Stimulated activated naive CD8-positive, alpha-beta T cell treated with anti-CD3 and anti-CD28 coated beads, Interleukin-15, Interleukin-2, amounts not matched to agents 100 U/mL and 50 U/mL, for 24 hours (primary cell): ENCODE measurements around the gene ATF4.
"Not testable (repeated sequence)": the region's sequence is repeated elsewhere in the genome, so short reads cannot be mapped to it uniquely, and the experiment has no call there.

Source experiments
- ATAC-seq: fragments of 150-1000 bp; cut with Tn5 transposase; one replicate; pipeline ENCODE4 v1.10.0; 2021
- DNase-seq: peaks from one replicate; pipeline ENCODE4 v3.0.0; 2021

ATF4 gene

DNA sequence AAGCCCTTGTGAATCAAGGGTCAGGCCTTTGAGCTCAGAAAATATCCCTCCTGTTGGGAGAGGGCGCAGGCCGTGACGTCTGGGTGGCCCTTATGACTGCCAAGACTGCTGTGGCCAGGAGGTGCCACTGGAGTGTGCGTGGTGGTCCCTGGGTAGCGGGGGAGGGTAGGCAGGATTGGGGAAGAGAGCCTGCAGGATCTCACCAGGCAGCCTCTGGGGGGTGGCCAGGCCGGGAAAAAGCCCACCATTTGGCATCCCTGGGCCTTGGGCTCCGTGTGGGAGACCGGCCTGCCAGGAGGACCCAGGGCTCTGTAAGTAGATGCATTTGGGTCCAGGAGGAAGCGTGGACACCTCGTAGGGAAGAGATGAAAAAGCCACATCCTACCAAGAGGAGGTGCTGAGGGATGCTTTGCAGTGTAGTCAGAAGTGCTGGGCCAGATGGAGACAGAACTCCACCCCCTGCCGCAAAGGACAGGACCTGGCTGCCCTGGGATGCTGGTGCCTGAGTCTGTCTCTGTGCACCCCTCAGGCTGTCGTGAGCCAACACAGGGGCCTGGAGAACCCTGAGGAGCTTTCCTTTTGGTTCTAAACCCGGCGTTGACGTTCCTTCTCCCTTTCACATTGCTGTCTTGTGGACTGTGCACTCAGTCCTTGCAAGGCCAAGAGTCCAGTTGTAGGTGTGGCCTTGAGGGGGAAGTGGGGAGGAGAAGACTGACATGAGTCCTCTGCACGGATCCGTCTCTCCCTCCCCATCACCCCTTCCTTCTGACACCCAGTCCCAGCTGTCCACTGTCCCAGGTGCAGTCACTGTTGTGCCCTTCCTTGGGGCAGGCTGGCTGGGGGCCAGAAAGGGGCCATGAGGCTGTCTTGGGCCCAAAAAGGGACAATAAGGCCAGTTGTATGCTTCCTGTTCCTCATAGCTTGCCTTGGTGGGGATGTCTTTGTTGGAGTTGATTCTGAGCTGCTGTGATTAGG, 31.0 kb upstream of the ATF4 start:
- DNase-seq = no peak
- ATAC-seq = no peak

DNA sequence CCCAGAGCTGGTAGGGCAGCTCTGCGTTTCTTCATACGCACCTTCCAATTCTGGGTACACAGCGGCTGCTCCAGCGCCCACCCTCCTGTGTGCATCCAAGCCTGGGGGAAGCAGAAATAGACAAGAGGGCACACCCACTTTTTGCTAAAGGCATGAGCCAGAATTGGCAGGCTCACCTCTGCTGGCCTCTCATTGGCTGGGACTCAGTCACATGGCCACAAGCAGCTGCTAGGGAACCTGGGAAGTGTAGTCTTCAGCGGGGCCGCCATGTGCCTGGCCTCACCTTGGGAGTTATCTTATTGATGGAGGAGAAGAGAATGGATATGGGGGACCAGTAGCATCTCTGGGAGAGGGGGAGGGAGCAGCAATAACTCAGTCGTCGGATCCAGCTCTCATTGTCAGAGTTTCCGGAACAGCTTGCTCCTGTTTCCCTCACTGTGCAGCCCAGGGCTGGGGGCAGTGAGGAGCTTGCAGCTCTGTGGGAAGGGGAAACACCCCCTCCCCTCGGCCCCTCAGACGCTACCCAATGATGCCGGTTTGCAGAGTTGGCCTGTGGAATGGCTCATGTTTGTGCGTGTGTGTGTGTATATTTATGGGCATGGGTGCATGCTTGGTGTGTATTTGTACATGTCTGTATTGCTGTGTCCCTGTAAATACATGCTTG, 30.1 kb upstream of the ATF4 start:
- peak; percentile 78 for DNase-seq

DNA sequence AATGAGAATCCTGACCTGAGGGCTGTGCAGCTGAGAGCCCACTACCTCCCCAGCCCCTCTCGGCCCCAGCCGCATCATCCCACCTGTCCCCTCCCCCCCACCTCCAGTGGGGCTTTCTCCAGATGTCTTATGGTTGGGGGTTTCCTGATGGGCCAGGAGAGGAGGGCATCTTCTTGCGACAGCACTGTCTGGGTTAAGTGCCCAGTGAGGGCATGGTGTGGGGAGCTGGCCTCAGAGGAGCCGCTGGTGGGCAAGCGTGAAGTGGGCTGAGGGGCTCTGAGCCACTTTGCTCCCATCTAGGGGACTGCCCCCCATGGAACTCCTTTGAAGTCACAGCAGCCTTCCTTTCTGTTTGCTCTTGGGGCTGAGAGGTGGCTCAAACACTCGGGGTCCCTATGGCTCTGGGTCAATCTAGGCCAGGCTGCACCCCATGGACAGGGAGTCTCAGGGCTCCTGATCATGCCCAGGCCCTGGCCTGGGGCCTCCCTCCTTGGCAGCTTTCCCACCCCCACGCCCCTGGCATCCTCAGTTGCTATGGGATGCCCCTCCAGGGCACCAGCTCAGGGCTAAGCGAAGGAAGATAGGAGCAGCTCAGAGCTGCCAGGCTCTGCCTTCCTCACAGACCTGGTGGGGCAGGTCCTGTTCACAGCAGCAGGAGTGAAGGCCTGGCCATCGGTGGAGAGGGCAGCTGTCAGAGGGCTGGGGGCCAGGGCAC, 29.2 kb upstream of the ATF4 start:
- DNase-seq = no peak
- no peak for ATAC-seq

More for the DNA sequence above, 30.1 kb upstream of the ATF4 start:
- ATAC-seq = peak; percentile 98

DNA sequence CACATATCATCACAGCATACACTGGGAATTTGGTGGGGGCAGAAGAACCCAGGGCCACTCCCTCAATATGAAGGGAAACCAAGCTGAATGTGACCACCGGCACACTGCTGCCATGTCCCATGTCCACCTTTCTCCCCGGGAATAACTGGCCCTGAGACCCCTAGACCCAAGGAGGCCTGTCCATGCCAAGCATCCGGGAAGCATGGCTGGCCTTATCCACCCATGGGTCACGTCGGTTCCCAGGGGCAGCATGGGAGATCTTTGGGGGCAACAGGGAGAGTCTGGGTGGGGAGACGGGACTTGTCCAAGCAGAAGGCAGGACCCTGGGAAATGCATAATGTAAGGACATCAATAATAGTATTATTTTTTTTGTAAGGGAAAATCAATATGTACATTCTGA, 28.7 kb upstream of the ATF4 start:
- DNase-seq (no peak), ATAC-seq (no peak)

DNA sequence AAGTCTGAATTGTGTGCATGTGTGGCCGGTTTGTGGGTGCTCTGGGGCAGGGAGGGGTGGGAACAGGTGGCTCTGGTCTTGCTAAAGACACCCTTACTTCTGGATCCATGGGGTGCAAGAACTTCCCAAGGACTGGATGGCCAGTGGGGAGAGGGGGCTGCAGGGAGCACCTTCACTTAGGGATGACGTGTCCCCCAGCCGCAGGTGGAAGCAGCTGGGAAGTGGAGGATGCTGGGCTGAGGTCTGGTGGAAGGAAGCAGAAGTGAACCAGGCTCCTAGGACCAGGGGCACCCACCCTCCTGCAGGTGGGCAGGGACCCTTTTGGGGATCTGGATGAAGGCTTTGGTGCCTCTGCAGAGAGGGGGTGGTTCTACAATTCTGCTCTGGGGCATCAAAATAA, 28.2 kb upstream of the ATF4 start:
- DNase-seq = no peak

DNA sequence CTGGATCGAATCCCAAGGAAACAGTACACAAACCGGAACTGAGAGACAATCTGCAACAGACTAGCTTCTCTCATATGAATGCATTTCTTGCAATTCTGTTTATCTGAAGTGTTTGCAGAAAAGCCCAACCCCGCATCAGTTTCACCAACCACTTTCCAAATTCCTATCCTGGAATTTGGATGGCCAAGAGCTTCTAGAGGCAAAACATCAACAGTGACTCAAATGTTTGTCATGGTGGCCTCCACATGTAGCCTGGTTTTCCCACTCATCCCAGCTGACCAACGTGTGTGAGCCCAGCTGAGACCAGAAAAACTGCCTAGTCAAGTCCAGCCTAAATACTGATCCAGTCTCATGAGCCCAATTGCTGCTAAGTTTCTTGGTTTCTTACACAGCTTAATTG, 26.6 kb upstream of the ATF4 start:
- DNase-seq (no peak), ATAC-seq (no peak)

More for the DNA sequence above, 28.2 kb upstream of the ATF4 start:
- no peak for ATAC-seq

DNA sequence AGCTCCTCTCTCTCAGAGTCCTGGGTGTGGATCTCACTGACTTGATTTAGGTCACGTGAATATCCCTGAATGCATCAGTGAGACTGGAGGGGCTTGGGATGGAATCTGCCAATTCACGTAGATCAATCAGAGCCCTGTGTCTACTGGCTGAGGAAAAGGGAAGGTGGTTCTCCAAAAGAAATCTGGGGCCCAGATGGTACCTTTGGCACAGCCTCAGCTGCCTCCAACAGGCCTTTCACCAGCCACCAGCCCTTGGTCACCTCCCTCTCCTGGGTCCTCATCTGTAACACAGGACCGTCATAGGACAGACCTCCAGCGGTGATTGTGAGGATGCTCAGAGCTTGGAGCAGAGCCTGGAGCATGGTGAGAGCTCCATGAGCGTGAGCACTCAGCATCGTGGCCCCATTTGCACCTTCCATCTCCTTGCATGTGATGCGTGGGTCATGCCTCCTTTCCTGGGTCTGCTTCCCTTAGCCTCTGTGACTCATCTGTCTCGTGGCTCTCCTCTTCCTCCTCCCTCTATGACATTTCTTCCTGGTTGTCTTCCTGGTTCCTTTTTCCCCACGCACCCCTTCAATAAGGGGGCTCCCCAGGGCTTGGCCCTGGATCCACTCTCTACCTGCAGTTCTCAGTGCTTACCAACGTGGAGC, 25.8 kb upstream of the ATF4 start:
- DNase-seq = no peak
- no peak for ATAC-seq

DNA sequence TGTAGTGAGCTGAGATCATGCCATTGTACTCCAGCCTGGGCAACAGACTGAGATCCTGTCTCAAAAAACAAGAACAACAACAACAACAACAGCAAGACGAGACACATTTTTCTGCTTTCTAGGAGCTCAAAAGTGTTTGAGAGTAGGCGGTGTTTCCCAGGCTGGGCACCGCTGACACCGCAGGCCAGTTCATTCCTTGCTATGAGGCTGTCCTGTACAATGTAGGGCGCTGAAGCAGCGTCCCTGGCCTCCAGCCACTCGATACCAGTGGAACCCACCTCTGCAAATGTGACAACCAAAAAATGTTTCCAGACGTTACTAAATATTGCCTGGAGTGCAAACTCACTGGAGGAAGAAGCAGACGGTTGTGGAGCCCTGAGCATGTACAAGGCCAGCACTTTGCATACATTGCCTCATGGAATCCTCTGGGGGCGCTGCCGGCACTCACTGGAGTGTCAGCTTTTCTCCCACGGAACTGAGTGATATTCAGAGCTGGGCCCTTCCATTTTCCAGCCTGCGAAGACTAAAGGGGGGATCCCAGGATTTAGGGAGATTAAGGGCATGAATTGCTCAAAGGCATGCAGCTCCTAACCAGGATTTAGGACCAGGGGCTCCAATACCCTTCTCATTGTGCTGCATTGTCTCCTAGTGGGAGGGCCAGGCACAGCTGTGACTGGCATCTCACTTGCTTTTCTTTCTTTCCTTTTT, 24.1 kb upstream of the ATF4 start:
- ATAC-seq (peak; percentile 72), DNase-seq (peak; percentile 73)

DNA sequence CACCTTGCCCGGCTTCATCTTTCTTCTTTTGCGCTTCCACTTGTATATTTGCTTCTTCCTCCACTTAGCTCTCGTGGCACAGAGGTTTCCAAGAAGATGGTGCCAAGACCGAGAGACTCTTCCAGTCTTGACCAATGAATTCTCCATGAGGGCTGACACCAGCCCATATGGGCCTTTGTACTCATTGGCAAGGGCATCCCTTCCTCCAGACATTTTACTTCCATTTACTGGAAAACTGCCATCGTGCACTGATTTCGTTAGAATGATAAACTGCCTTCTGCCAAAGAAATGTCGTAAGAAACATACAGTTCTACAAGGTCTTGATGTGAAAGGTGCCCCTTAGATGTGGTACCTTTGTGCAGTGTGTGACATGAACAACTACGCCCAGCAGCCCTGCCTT, 22.9 kb upstream of the ATF4 start:
- ATAC-seq = no peak
- no peak for DNase-seq

DNA sequence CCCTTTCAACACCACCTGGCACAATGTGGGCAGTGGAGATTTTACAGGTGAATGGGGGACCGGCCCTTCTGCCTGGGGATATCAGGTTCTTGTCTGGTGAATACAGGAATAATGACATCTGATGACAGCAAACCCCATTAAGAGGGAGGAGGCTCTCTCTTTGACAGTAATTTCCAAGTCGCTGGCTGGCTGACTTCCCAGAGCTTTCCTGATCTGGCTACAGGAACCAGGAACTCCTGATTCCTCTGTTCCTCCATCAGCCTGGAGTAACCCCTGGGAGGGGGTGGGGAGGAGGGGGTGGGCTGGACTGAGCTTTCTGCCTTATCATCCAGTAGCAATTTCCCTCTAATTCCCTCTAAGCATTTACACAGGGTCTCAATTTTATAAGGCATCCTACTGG, 22.0 kb upstream of the ATF4 start:
- DNase-seq (no peak), ATAC-seq (no peak)

DNA sequence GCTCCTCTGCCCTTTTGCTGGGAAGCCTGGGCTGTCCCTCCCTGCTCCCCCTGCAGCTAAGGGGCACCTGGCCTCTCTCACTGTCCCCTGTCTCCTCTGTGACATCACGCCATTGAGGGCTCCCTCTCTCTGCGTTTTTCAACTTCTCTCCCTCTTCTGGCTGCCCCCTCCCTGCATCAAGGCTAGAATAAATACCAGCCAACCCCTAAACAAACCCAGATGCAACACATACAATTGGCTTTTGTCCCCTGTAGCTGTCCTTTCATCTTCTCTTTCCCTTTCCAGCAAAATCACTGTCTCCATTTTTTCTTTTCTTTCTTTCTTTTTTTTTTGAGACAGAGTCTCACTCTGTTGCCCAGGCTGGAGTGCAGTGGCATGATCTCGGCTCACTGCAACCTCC, 21.6 kb upstream of the ATF4 start:
- ATAC-seq = no peak

DNA sequence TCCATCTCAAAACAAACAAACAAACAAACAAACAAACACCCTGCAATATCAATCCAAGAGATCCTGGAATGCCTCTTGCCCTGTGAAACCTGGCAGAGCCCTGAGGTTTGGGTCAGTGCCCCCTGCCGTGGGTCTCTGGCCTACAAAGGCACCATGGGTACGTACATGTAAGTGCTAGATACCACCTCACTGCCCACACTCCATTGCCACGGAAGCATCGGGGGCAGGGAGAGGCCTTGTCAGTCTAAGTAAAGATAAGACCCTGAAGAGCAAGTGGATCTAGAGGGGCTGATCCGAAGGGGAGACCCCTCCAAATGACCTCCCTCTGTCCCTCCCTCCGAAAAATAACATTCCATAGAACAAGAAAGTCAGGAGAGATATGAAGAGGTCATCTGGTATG, 20.3 kb upstream of the ATF4 start:
- no peak for ATAC-seq
- DNase-seq = no peak

More for the DNA sequence above, 21.6 kb upstream of the ATF4 start:
- DNase-seq = no peak

DNA sequence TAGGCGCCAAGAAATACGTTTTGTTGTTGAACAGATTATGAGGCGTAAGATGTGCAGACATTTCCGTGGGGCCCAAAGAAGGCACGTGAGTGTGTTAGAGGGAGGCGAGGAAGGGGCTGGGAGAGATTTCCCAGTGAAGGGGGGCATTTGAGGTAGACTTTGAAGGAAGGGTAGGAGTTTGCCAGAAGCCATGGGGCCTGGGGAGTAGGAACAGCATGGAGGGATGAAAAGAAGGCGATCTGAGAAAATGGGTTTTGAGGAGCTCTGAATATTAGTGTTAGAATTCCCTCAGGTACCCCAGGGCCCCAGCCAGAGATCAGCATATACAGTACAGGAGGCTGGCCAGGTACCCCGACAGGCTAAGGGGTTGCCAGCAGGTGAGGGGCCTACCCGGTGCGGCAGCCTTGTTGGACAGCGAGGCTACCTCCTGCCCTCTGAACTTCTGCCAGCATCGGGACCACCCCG, 18.7 kb upstream of the ATF4 start:
- ATAC-seq = no peak

DNA sequence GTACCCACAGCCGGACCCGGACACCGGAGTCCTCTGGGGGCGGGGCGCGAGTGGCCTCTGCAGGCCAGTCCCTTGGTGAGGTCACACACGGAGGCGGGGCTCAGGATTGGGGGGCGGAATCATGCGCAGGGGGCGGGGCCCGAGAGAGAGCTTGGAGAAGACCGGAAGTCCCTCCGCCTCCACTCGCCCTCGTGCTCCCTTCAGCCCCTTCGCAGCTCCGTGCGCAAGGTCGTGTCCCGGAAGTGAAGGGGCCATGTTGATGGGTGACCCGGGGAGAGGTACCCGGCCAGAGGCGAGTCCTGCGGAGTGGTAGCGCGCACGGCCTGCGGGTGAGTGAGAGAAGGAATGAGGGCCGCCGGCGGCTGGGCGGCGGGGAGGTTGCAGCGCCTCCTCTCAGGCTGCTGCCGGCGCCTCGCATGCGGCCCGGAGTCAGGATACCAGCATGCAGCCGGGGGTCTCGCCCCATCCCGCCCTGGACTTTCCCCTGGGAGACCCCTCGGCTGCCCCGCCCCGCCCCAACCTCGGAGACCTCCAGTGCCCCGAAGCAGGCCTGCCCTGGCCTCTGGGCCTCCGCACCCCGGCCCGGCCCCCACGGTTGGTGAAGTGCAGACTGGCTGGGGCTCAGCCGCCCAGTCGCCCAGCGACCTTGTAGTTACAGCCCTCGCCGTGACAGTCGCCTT, 18.1 kb upstream of the ATF4 start, which contains the start of gene MIEF1:
Gene MIEF1, plus strand, starts transcription at position 182 of the 680 bp plus-strand sequence. CDS start 9,005 bp downstream, outside the sequence.
- DNase-seq (peak; percentile 97), ATAC-seq (peak; percentile 97)

More for the DNA sequence above, 18.7 kb upstream of the ATF4 start:
- DNase-seq = no peak

DNA sequence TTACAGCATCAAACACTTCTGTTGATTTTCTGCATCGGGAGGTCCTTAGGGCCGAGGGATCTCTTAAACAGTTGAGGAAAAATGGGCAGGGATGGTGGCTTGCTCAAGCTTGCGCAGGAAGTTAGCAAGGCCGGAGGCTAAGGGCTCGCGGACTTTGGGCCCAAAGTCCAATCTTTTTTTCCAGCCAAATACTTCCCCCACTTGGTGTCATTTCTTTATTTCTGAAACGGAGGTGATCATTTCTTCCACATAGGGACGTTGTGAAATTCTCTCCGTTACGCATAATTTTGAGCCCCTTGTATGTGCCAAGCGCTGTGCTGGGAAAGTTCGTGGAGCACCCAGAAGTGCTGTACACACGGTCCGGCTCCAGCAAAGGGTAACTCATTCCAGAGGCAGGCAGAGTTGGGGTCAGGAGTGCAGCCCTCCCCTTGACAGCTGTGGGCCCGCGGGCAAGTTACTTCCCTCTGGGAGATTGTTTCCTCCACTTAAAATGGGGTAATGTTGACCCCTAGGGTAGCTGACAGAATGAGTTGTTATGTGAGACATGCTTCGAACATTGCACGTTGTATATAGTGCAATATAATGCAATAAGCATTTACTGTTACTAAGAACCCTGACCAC, 17.5 kb upstream of the ATF4 start:
- DNase-seq = no peak
- ATAC-seq = no peak

DNA sequence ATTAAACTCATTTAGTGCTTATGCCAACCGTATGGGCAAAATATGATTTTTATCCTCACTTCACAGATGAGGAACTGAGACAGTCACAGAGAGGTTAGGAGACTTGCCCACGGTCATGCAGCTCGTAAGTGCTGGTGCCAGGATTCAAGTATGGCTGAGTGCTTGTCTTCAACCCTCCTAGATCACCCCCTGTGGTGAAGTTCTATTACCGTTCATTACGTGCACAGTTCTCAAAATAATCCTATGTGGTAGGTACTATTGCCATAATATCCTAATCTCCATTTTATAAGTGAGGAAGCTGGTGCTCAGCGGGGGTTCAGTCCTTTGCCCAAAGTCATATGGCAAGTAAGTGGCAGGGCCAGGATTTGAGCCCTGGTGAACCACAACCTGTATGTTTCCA, 16.7 kb upstream of the ATF4 start:
- ATAC-seq (no peak), DNase-seq (no peak)

DNA sequence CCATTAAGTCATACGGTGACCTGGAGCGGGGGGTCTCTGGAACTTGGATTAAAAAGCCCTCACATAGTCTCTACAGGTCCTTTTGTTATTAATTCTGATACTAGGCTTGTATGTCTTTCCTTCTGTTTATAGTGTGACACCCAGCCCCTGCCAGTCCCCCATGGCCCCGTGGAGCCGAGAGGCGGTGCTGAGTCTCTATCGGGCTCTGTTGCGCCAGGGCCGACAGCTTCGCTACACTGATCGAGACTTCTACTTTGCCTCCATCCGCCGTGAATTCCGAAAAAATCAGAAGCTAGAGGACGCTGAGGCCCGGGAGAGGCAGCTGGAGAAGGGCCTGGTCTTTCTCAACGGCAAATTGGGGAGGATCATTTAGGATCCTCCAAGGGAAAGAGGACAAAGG, 16.3 kb upstream of the ATF4 start:
- DNase-seq (no peak), ATAC-seq (no peak)

DNA sequence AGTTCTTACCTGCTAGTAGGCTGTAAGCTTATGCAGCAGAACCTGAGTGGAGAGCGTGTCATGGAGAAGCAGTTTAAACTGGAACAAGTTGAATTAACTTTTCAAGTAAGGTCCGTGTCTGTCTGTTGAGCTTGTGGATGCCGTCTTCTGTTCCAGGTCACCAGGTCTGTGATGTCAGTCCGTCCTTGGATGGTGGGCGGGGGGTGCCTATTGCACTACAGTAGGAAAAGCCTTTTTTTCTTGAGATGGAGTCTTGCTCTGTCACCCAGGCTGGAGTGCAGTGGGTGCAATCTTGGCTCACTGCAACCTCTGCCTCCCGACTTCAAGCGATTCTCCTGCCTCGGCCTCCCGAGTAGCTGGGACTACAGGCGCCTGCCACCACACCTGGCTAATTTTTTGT, 13.3 kb upstream of the ATF4 start:
- not testable (repeated sequence) for DNase-seq

DNA sequence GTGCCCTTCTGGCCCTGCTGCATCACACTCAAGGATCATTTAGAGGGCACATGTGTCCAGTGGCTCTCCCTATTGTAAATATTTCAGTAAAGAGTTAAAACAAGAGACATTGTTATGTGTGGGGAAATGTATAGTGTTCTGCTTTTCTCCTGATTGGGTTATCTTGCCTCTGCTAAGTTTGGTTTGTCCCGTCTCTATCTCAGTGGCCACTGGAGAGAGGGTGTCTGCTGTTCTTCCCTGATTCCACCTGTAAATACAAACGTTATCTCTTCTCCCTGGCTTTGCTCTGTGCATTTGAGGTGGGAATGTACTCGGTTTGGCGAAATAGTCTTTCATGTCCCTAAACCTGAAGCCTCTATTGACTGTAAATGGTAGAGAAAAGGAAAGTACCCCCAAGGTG, 12.0 kb upstream of the ATF4 start:
- DNase-seq = no peak
- no peak for ATAC-seq

More for the DNA sequence above, 13.3 kb upstream of the ATF4 start:
- ATAC-seq = not testable (repeated sequence)

DNA sequence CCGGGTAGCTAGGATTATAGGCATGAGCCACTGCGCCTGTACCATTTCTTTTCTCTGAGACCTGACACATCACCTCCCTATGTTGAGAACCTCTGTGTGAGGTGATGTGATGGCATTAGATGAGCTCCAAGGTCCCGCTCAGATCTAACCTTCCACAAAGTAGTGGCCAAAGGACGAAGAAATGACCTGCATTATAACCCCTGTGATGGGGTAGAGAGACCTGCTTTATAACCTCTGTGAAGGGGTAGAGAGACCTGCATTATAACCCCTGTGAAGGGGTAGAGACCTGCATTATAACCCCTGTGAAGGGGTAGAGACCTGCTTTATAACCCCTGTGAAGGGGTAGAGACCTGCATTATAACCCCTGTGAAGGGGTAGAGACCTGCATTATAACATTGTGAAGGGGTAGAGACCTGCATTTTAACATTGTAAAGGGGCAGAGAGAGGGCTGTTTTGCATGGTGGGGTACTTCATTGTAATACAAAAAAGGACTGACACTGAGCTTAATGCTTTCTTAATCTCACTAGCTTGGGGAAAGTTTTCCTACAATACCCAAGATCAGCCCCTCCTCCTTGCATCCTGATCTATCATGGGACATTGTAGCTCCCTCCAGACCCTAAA, 9.7 kb upstream of the ATF4 start:
- ATAC-seq (no peak), DNase-seq (no peak)
